BJ (cell line): ENCODE results near the gene DCHS2. TPM values are rescaled to one million over a fixed set of nuclear protein-coding genes. Genes with fewer than 3 reads are reported as not detected.
A peak's percentile ranks its signal among the peaks of the same experiment; 100 is the strongest.

Source experiments
- CTCF ChIA-PET: fragments of 350-600 bp; formaldehyde crosslinking; extraction: SDS; loops from one replicate; lab custom pipeline; 2021; ENCODE audit warnings: antibody characterized with exemption, inconsistent platforms; lab: Yijun Ruan, JAX
- POLR2A ChIA-PET: fragments of 300-600 bp; sonication (Branson Sonifier 250); formaldehyde crosslinking; extraction: SDS; loops from one replicate; lab custom pipeline; 2021; ENCODE audit warnings: antibody characterized with exemption; lab: Charles Lee
- DNase-seq: peaks from one replicate; pipeline ENCODE4 v3.0.0-alpha.2; 2011; ENCODE audit warnings: low read depth
- H3K27me3 ChIP-seq: 2 replicates; pipeline ENCODE4 v1.6.0; 2011; ENCODE audit warnings: low read length; ENCODE audit not compliant: control insufficient read depth, insufficient read depth
- H3K36me3 ChIP-seq: 2 replicates; pipeline ENCODE4 v1.5.1; 2011; ENCODE audit warnings: low read length; ENCODE audit not compliant: control insufficient read depth, insufficient read depth
- H3K4me3 ChIP-seq: 2 replicates; pipeline ENCODE4 v1.5.1; 2011; ENCODE audit warnings: low read depth, mild to moderate bottlenecking, control low read depth, low read length
- polyA plus RNA-seq: library from polyadenylated mRNA; depleted of rRNA; stranded (reverse); fragments of >200 nt; gene quantifications from 2 replicates; pipeline ENCODE4 v1.2.3, GENCODE V29; 2011
- TF ChIP-seq, protein P1 (sequence below): IDR thresholded peaks from 2 replicates; pipeline ENCODE4 v1.5.1; 2011; ENCODE audit warnings: low read depth, mild to moderate bottlenecking, control low read depth, inconsistent platforms, low read length, moderate library complexity; ENCODE audit not compliant: insufficient read depth

The DCHS2 gene
- polyA plus RNA-seq, 1 experiment: not detected

DNA sequence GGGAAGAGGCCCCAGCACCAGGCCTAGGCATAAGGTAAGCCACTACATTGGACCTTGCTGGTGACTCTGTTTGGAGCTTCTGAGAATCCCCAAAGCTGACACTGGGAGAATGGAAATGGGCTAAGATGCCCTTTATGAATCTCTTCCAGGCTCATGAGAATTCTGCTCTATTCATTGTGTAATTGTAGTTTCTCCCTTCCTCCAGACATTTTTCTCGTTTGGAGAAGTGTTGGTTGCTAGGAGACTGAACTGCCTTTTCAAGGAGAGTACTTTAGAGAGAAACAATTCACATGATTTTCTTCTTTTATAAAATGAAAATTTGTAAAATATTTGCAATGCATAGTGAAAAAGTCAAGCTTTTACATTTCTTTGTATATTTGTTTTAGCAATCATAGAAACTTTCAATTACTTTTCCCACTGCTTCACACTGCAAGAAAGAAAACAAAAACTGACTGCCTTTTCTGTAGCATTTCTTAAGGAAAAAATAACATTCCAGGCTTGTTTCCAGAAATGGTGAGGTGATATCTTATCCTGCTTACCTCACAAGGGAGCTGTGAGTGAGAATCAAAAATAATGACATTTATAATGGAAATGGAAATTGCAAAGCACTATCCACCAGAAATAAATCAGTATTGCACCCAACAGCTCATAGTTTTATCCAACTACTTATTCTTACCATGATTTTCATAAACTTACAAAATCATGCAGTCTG lies 24.9 kb upstream of the DCHS2 start:
- CTCF ChIA-PET: interaction anchor here (0.7 to 1.5 kb wide), 2 partner anchors 10 to 36 kb away, joined by 3 to 8 read pairs; no protein-coding TSS in a partner anchor

DNA sequence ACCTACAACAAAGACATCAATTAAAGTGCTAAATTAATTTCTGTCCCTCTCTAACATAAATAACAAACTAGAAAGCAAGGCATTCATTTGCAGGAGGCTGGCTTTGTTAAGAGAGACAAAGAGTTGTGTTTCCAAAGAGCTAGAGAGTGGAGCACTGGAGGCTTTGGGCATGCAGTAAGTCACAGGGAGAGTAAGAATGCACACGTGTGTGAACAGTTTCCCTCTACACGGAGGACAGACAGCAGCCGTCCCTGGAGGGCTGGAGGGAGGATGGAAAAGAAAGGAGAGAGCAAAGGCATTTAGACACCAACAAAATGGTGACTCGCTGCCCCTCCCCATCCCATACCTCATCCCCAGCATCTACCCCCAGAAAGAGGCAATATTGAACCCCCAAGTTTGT lies 20.4 kb upstream of the DCHS2 start:
- Histone ChIP-seq H3K4me3 (no peak overlapping the region), H3K27me3 (no peaks in the 10 kb centered on the region), H3K36me3 (no peaks in the 10 kb centered on the region)
- DNase-seq: no peak
- TF ChIP-seq, protein P1, sequence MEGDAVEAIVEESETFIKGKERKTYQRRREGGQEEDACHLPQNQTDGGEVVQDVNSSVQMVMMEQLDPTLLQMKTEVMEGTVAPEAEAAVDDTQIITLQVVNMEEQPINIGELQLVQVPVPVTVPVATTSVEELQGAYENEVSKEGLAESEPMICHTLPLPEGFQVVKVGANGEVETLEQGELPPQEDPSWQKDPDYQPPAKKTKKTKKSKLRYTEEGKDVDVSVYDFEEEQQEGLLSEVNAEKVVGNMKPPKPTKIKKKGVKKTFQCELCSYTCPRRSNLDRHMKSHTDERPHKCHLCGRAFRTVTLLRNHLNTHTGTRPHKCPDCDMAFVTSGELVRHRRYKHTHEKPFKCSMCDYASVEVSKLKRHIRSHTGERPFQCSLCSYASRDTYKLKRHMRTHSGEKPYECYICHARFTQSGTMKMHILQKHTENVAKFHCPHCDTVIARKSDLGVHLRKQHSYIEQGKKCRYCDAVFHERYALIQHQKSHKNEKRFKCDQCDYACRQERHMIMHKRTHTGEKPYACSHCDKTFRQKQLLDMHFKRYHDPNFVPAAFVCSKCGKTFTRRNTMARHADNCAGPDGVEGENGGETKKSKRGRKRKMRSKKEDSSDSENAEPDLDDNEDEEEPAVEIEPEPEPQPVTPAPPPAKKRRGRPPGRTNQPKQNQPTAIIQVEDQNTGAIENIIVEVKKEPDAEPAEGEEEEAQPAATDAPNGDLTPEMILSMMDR: no peak
- POLR2A ChIA-PET: no interaction called here
- CTCF ChIA-PET: no interaction called here

More for the DNA sequence above, 24.9 kb upstream of the DCHS2 start:
- POLR2A ChIA-PET: no interaction called here
- DNase-seq: no peak
- TF ChIP-seq, protein P1: no peak
- H3K4me3 ChIP-seq: no peak overlapping the region
- no peaks in the 10 kb centered on the region for H3K27me3 ChIP-seq
- H3K36me3 ChIP-seq: no peaks in the 10 kb centered on the region

DNA sequence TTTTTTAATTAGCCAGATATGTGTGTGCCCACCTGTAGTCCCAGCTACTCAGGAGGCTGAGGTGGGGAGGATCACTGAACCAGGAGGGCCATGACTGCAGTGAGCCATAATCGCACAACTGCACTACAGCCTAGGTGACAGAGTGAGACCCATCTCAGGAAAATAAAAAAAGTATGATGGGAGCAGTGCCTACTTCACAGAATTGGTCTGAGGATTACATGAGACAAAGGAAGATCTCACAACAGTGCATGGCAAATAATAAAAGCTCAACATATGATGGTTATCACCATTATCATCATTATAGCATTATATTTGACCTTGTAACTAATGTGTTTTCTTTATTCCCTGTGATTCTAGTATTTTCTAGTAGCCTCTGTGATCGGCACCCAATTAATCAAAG lies 19.9 kb upstream of the DCHS2 start:
- DNase-seq: no peak
- TF ChIP-seq, protein P1: no peak
- Histone ChIP-seq H3K27me3 (no peaks in the 10 kb centered on the region), H3K4me3 (no peak overlapping the region), H3K36me3 (no peaks in the 10 kb centered on the region)
- CTCF ChIA-PET: interaction anchor here (1.1 kb wide), 1 partner anchor 47 kb away, joined by 4 read pairs; no protein-coding TSS in a partner anchor
- POLR2A ChIA-PET: no interaction called here

DNA sequence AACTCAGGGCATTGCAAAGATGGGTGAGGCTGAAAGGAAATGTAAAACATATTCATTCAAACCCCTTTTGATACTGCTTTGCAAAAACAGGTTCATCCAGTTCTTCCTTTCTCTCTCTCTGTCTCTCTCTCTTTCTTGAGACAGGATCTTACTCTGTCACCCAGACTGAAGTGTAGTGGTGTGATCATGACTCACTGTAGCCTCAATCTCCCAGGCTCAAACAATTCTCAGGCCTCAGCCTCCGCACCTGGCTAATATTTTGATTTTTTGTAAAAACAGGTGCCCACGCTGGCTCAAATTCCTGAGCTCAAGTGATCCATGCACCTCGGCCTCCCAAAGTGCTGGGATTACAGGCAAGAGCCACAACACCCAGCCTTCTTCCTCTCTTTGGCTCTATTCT lies 15.6 kb upstream of the DCHS2 start:
- CTCF ChIA-PET: interaction anchor here (1.0 to 2.8 kb wide), 7 partner anchors 10 to 179 kb away, joined by 3 to 12 read pairs (median 5); no protein-coding TSS in a partner anchor
- Histone ChIP-seq H3K36me3 (no peaks in the 10 kb centered on the region), H3K4me3 (no peak overlapping the region), H3K27me3 (no peaks in the 10 kb centered on the region)
- TF ChIP-seq, protein P1: no peak
- POLR2A ChIA-PET: no interaction called here
- DNase-seq: no peak

DNA sequence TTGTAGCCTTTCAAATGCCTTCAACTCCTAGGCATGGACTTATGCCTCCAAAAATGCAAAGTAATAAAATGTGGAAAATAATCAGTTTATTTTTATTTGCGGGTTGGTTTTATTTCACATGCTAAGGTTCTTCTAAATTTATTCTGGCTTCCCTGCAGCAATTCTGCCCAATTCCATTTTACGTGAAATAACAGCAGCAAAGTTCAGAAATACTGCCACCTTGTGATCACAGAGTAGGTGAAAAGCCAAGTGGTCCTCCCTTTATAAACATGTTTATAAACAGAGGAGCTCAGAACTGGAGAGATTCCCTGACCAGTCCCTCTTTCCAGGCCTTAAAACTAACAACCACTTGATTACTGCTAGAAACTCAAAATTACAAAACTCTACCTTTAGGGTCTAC lies 14.7 kb upstream of the DCHS2 start:
- TF ChIP-seq, protein P1: peak; percentile 52
- POLR2A ChIA-PET: no interaction called here
- CTCF ChIA-PET: interaction anchor here (0.6 to 2.8 kb wide), 14 partner anchors 11 to 720 kb away, joined by 3 to 12 read pairs (median 3); no protein-coding TSS in a partner anchor
- no peaks in the 10 kb centered on the region for H3K27me3 ChIP-seq
- H3K4me3 ChIP-seq: no peak overlapping the region
- H3K36me3 ChIP-seq: no peaks in the 10 kb centered on the region
- no peak for DNase-seq
